Activated naive CD4-positive, alpha-beta T cell treated with Interleukin-2 at 50 U/mL for 16 hours (primary cell): ENCODE results near the gene SRGN.

Source experiments
- DNase-seq: peaks from one replicate; pipeline ENCODE4 v3.0.0-alpha.2; 2020

The SRGN gene

GRCh38 chr10:69142983-69143382, 55.1 kb downstream of the SRGN start:
- DNase-seq: no peak

GRCh38 chr10:69145329-69145728, 57.4 kb downstream of the SRGN start:
- no peak for DNase-seq

GRCh38 chr10:69145864-69146263, 58.0 kb downstream of the SRGN start:
- DNase-seq: no peak

- DNase-seq: no peak
Observed at GRCh38 chr10:69146759-69147158, 58.9 kb downstream of the SRGN start.

GRCh38 chr10:69151984-69152383, 64.1 kb downstream of the SRGN start:
- no peak for DNase-seq

GRCh38 chr10:69153227-69153626, 65.3 kb downstream of the SRGN start:
- no peak for DNase-seq
